ENCODE data around the gene LYZL1. TPM values are rescaled to one million over a fixed set of nuclear protein-coding genes. Genes with fewer than 3 reads are reported as not detected.

Gene LYZL1
- total RNA-seq, 2 experiments from 2014 or later: not detected

DNA sequence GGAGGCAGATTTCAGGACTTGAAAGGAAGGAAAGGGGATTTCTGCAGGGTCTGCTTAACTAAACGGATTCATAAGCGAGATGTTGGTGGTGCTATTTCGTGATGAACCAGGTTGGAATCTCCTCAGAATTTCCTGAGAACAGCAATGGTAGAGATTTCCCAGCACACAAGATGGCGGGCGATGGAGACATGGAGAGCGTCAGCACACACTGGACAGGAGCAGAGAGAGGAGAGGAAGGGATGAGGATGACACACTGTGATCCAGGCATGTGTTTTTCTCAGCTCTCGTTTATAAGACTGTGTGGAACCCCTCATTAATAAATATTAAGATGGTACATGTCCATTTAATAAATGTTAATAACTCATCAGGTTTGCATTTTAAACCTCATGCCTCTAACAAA lies 43.9 kb upstream of the LYZL1 start:
- Mint-ChIP-seq H3K27ac (no peak overlapping the region), H3K4me3 (no peak overlapping the region), H3K9me3 (no peaks in the 10 kb centered on the region), H3K36me3 (ENCODE audit: low read depth) (no peaks in the 10 kb centered on the region), H3K4me1 (ENCODE audit: low read depth) (no peaks in the 10 kb centered on the region), H3K27me3 (peaks cover 13% of the 10 kb centered on the region)
- ChIA-PET POLR2A (no interaction called here), CTCF (no interaction called here)
- Histone ChIP-seq H3K27ac (ENCODE audit: low read depth in 1 of 2, low read length in 2 of 2) (no peak overlapping the region), H3K27me3 (ENCODE audit: control insufficient read depth in 1 of 2, insufficient read depth in 2 of 2, low read length in 2 of 2) (peaks cover 0 to 10% of the 10 kb centered on the region in 2 experiments), H3K4me3 (ENCODE audit: low read length) (no peak overlapping the region), H3K9me3 (ENCODE audit: control insufficient read depth in 1 of 2, insufficient read depth in 1 of 2, low read length in 2 of 2) (no peaks in the 10 kb centered on the region), H3K4me1 (ENCODE audit: insufficient read depth, low read length) (no peaks in the 10 kb centered on the region), H3K36me3 (ENCODE audit: insufficient read depth, low read length) (no peaks in the 10 kb centered on the region)
- DNase-seq (no peak), ATAC-seq (ENCODE audit: poor library complexity) (no peak)
- TF ChIP-seq, protein P1, sequence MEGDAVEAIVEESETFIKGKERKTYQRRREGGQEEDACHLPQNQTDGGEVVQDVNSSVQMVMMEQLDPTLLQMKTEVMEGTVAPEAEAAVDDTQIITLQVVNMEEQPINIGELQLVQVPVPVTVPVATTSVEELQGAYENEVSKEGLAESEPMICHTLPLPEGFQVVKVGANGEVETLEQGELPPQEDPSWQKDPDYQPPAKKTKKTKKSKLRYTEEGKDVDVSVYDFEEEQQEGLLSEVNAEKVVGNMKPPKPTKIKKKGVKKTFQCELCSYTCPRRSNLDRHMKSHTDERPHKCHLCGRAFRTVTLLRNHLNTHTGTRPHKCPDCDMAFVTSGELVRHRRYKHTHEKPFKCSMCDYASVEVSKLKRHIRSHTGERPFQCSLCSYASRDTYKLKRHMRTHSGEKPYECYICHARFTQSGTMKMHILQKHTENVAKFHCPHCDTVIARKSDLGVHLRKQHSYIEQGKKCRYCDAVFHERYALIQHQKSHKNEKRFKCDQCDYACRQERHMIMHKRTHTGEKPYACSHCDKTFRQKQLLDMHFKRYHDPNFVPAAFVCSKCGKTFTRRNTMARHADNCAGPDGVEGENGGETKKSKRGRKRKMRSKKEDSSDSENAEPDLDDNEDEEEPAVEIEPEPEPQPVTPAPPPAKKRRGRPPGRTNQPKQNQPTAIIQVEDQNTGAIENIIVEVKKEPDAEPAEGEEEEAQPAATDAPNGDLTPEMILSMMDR (IDR thresholded peaks at IDR 0.05): no peak
- intact Hi-C loops (cut with DNase I, micrococcal nuclease): no loop called here

DNA sequence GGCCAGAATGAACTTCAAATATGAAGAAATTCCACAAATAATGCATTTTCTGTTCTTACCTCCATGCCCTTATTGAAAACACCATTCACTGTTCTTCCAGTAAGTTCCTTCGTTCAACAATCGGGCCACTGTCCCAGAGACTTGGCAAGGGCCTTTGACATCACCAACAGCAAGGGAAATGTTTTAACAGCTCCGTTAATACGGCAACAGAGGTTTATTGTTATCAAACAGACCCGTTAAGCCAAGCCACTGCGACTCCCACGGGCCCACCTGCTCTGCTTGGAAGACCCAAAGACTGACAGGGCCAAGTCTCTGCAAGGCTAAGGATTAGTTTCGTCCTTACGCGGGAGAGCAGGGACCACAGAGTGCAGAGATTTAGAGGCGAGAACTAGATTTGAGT lies 43.4 kb upstream of the LYZL1 start:
- H3K9me3 ChIP-seq (ENCODE audit: control insufficient read depth in 1 of 2, insufficient read depth in 1 of 2, low read length in 2 of 2): no peaks in the 10 kb centered on the region
- no peaks in the 10 kb centered on the region for H3K4me1 ChIP-seq (ENCODE audit: insufficient read depth, low read length)
- no peaks in the 10 kb centered on the region for H3K4me1 Mint-ChIP-seq (ENCODE audit: low read depth)
- no peaks in the 10 kb centered on the region for H3K36me3 Mint-ChIP-seq (ENCODE audit: low read depth)
- ChIA-PET CTCF (no interaction called here), POLR2A (no interaction called here)
- ATAC-seq (ENCODE audit: poor library complexity) (no peak), DNase-seq (no peak)
- no peaks in the 10 kb centered on the region for H3K36me3 ChIP-seq (ENCODE audit: insufficient read depth, low read length)
- H3K27ac ChIP-seq (ENCODE audit: low read depth in 1 of 2, low read length in 2 of 2): no peak overlapping the region
- no peak overlapping the region for H3K4me3 Mint-ChIP-seq
- H3K4me3 ChIP-seq (ENCODE audit: low read length): no peak overlapping the region
- TF ChIP-seq, protein P1 (IDR thresholded peaks at IDR 0.05): no peak
- H3K27ac Mint-ChIP-seq: no peak overlapping the region
- H3K27me3 Mint-ChIP-seq: peaks cover 14% of the 10 kb centered on the region
- intact Hi-C loops (cut with DNase I, micrococcal nuclease): no loop called here
- no peaks in the 10 kb centered on the region for H3K9me3 Mint-ChIP-seq
- H3K27me3 ChIP-seq (ENCODE audit: control insufficient read depth in 1 of 2, insufficient read depth in 2 of 2, low read length in 2 of 2): peaks cover 0 to 10% of the 10 kb centered on the region in 2 experiments

DNA sequence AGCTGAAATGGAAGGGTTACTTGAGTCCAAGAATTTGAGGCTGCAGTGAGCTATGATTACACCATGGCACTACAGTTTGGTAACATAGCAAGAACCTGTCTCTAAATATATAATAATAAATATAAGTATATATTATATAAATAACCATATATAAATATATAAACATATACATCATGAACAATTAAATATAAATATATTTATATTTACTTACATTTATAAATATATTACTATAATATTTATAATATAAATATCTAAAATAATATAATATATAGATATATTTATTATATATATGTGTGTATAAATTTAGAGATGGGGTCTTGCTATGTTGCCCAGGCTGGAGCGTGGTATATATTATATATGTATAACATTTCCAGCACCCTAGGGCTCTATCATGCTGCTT lies 42.4 kb upstream of the LYZL1 start:
- Mint-ChIP-seq H3K4me3 (no peak overlapping the region), H3K27me3 (peaks cover 19% of the 10 kb centered on the region), H3K4me1 (ENCODE audit: low read depth) (no peaks in the 10 kb centered on the region), H3K27ac (no peak overlapping the region), H3K36me3 (ENCODE audit: low read depth) (no peaks in the 10 kb centered on the region), H3K9me3 (no peaks in the 10 kb centered on the region)
- ChIA-PET POLR2A (no interaction called here), CTCF (no interaction called here)
- Histone ChIP-seq H3K9me3 (ENCODE audit: control insufficient read depth in 1 of 2, insufficient read depth in 1 of 2, low read length in 2 of 2) (no peaks in the 10 kb centered on the region), H3K4me3 (ENCODE audit: low read length) (no peak overlapping the region), H3K36me3 (ENCODE audit: insufficient read depth, low read length) (no peaks in the 10 kb centered on the region), H3K27me3 (ENCODE audit: control insufficient read depth in 1 of 2, insufficient read depth in 2 of 2, low read length in 2 of 2) (peaks cover 2 to 14% of the 10 kb centered on the region in 2 experiments), H3K27ac (ENCODE audit: low read depth in 1 of 2, low read length in 2 of 2) (no peak overlapping the region), H3K4me1 (ENCODE audit: insufficient read depth, low read length) (no peaks in the 10 kb centered on the region)
- DNase-seq (no peak), ATAC-seq (ENCODE audit: poor library complexity) (no peak)
- TF ChIP-seq, protein P1 (IDR thresholded peaks at IDR 0.05): no peak
- intact Hi-C loops (cut with DNase I, micrococcal nuclease): no loop called here

Measured in CD4-positive, alpha-beta T cell (primary cell).